Lung (tissue), 16 donors: ENCODE results near the gene DTD2. TPM values are rescaled to one million over a fixed set of nuclear protein-coding genes. Genes with fewer than 3 reads are reported as not detected.

Experiments
- ATAC-seq: fragments of 200-7000 bp; cut with Tn5 transposase; one replicate; pipeline ENCODE4 v1.9.1; 2020; ENCODE audit warnings: moderate number of reproducible peaks; ENCODE audit not compliant: insufficient read depth, low FRiP score
- DNase-seq, 3 donors: peaks; one replicate each; pipeline ENCODE4 v3.0.0-alpha.2; 2013 to 2017
- H3K27ac ChIP-seq, 2 donors: one replicate each; pipeline ENCODE4 v1.5.1; 2013; ENCODE audit warnings: mild to moderate bottlenecking in 2 of 2, moderate library complexity in 2 of 2, control low read depth in 1 of 2, inconsistent platforms in 1 of 2, low read depth in 1 of 2, low read length in 1 of 2
- H3K27me3 ChIP-seq, 3 donors: one replicate each; pipeline ENCODE4 v1.5.1; 2013; ENCODE audit warnings: low read length in 2 of 3; ENCODE audit not compliant: control insufficient read depth in 3 of 3, insufficient read depth in 3 of 3
- H3K36me3 ChIP-seq, 4 donors: one replicate each; pipeline ENCODE4 v1.5.1; 2013; ENCODE audit warnings: low read length in 4 of 4, mild to moderate bottlenecking in 1 of 4, moderate library complexity in 1 of 4; ENCODE audit not compliant: control insufficient read depth in 4 of 4, insufficient read depth in 4 of 4
- H3K4me1 ChIP-seq, 5 donors: one replicate each; pipeline ENCODE4 v1.5.1; 2013; ENCODE audit warnings: low read length in 5 of 5, mild to moderate bottlenecking in 2 of 5, moderate library complexity in 1 of 5; ENCODE audit not compliant: control insufficient read depth in 5 of 5, insufficient read depth in 5 of 5
- H3K4me3 ChIP-seq: one replicate; pipeline ENCODE4 v1.5.1; 2013; ENCODE audit warnings: mild to moderate bottlenecking, control low read depth, moderate library complexity
- H3K9ac ChIP-seq, 2 donors: one replicate each; pipeline ENCODE4 v1.5.1; 2013; ENCODE audit warnings: low read length in 2 of 2, control low read depth in 1 of 2; ENCODE audit not compliant: insufficient read depth in 1 of 2
- H3K9me3 ChIP-seq, 4 donors: one replicate each; pipeline ENCODE4 v1.5.1; 2013; ENCODE audit warnings: low read length in 3 of 4, mild to moderate bottlenecking in 1 of 4, moderate library complexity in 1 of 4; ENCODE audit not compliant: control insufficient read depth in 4 of 4, insufficient read depth in 3 of 4
- CTCF ChIP-seq: IDR thresholded peaks from 2 replicates; pipeline ENCODE4 v1.5.1; 2012; ENCODE audit warnings: mild to moderate bottlenecking; ENCODE audit errors: control extremely low read depth, extremely low read depth
- WGBS, 2 donors: extraction: QIAGEN DNeasy Blood & Tissue Kit; methylation state at CpG; one replicate each; pipeline ENCODE4 v1.1.7; 2013; 5-methylcytosine and 5-hydroxymethylcytosine counted together
- long read RNA-seq, 5 donors: transcript quantifications; one replicate each; lab custom pipeline, GENCODE V29; 2026
- polyA plus RNA-seq, 2 donors: library from polyadenylated mRNA; stranded (reverse); fragments of 200-250 nt; gene quantifications; one replicate each; pipeline ENCODE4 v1.2.1, GENCODE V29; 2013
- total RNA-seq, 2 donors: library from RNA; depleted of rRNA in 1 of 2; stranded (reverse); fragments of >200 nt in 1 of 2; gene quantifications; one replicate each; pipeline ENCODE4 v1.2.1, GENCODE V29; 2014 to 2021
- donor health status: control.
- donor health status: control.
- donor health status: Bipolar disorder and iron deficiency.
- donor health status: healthy.
- donor health status: DM: yes; HTN: yes; CAD: no.

The DTD2 gene
- 10 to 100 TPM; 19.2 to 33.3 TPM for total RNA-seq
- 10 to 100 TPM; 10.4 to 15.4 TPM for polyA plus RNA-seq
- long read RNA-seq, donor 1, partial matches to known transcripts, result 0 of 3 reads
- long read RNA-seq, donor 1, other reads (novel, unspliced or antisense), result 0 of 3 reads
- long read RNA-seq, donor 2, result 0 reads
- long read RNA-seq, donor 3, partial matches to known transcripts, result 0 of 4 reads
- long read RNA-seq, donor 3, other reads (novel, unspliced or antisense), result 0 of 4 reads
- long read RNA-seq, donor 4, transcript DTD2-203 (3 exons, 823 nt), result major isoform, 5 of 5 reads
- long read RNA-seq, donor 4, partial matches to known transcripts, result 0 of 5 reads
- long read RNA-seq, donor 4, other reads (novel, unspliced or antisense), result 0 of 5 reads
- long read RNA-seq, donor 5, transcript DTD2-203 (3 exons, 823 nt), result major isoform, 6 of 7 reads
- long read RNA-seq, donor 5, partial matches to known transcripts, result 0 of 7 reads
- long read RNA-seq, donor 5, other reads (novel, unspliced or antisense), result 0 of 7 reads

GRCh38 chr14:31456841-31457664 is at the start of gene DTD2:
DTD2 (minus strand) TSS chr14:31457506; CDS start chr14:31457393, 113 bp downstream.
- ATAC-seq, result peak; percentile 100
- Histone ChIP-seq H3K4me3 (peak within 1 kb of the TSS; percentile 92), H3K27ac (peak within 1 kb of the TSS; percentile 87 to 99), H3K4me1 (peaks cover 0 to 22% (median 0%) of the 10 kb centered on the region in 5 donors), H3K9me3 (no peaks in the 10 kb centered on the region), H3K36me3 (peaks cover 3 to 5% (median 4%) of the 10 kb centered on the region in 4 donors), H3K27me3 (no peaks in the 10 kb centered on the region), H3K9ac (peak within 1 kb of the TSS; percentile 83 to 96)
- WGBS, 2 donors, result 2 to 3% methylated on average over 63 to 70 of the region's 70 CpGs
- no peak for TF ChIP-seq CTCF
- peak; percentile 95 to 98 (median 97) for DNase-seq

GRCh38 chr14:31505411-31505810 is 48.1 kb upstream of the DTD2 start:
- no peaks in the 10 kb centered on the region for H3K27me3 ChIP-seq
- H3K9ac ChIP-seq, result no peak overlapping the region
- DNase-seq, result peak in 2 of 3 donors; percentile 48 to 65
- no peaks in the 10 kb centered on the region for H3K9me3 ChIP-seq
- H3K4me1 ChIP-seq, result peaks cover 3 to 11% (median 8%) of the 10 kb centered on the region in 5 donors
- peak overlapping the region in 1 of 2 donors; percentile 6 for H3K27ac ChIP-seq
- no peak for ATAC-seq
- H3K4me3 ChIP-seq, result no peak overlapping the region
- 32 to 63% methylated on average over 1 of the region's 1 CpG for whole genome bisulfite sequencing, 2 donors
- TF ChIP-seq CTCF, result no peak
- H3K36me3 ChIP-seq, result no peaks in the 10 kb centered on the region

- H3K9ac ChIP-seq, result no peak overlapping the region
- peaks cover 3 to 11% (median 8%) of the 10 kb centered on the region in 5 donors for H3K4me1 ChIP-seq
- H3K27ac ChIP-seq, result no peak overlapping the region
- H3K9me3 ChIP-seq, result no peaks in the 10 kb centered on the region
- 84 to 88% methylated on average over 2 of the region's 2 CpGs for WGBS, 2 donors
- no peaks in the 10 kb centered on the region for H3K27me3 ChIP-seq
- no peak overlapping the region for H3K4me3 ChIP-seq
- no peaks in the 10 kb centered on the region for H3K36me3 ChIP-seq
- DNase-seq (no peak), ATAC-seq (no peak)
- TF ChIP-seq CTCF, result no peak
These were observed 44.6 kb upstream of the DTD2 start for GRCh38 chr14:31501870-31502269.
